ENCODE results near the gene PPRC1. TPM values are rescaled to one million over a fixed set of nuclear protein-coding genes. Genes with fewer than 3 reads are reported as not detected.

Gene PPRC1, protein sequence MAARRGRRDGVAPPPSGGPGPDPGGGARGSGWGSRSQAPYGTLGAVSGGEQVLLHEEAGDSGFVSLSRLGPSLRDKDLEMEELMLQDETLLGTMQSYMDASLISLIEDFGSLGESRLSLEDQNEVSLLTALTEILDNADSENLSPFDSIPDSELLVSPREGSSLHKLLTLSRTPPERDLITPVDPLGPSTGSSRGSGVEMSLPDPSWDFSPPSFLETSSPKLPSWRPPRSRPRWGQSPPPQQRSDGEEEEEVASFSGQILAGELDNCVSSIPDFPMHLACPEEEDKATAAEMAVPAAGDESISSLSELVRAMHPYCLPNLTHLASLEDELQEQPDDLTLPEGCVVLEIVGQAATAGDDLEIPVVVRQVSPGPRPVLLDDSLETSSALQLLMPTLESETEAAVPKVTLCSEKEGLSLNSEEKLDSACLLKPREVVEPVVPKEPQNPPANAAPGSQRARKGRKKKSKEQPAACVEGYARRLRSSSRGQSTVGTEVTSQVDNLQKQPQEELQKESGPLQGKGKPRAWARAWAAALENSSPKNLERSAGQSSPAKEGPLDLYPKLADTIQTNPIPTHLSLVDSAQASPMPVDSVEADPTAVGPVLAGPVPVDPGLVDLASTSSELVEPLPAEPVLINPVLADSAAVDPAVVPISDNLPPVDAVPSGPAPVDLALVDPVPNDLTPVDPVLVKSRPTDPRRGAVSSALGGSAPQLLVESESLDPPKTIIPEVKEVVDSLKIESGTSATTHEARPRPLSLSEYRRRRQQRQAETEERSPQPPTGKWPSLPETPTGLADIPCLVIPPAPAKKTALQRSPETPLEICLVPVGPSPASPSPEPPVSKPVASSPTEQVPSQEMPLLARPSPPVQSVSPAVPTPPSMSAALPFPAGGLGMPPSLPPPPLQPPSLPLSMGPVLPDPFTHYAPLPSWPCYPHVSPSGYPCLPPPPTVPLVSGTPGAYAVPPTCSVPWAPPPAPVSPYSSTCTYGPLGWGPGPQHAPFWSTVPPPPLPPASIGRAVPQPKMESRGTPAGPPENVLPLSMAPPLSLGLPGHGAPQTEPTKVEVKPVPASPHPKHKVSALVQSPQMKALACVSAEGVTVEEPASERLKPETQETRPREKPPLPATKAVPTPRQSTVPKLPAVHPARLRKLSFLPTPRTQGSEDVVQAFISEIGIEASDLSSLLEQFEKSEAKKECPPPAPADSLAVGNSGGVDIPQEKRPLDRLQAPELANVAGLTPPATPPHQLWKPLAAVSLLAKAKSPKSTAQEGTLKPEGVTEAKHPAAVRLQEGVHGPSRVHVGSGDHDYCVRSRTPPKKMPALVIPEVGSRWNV (N-terminal part only)
- 100 to 1,000 TPM; 104 to 111 TPM for total RNA-seq

DNA sequence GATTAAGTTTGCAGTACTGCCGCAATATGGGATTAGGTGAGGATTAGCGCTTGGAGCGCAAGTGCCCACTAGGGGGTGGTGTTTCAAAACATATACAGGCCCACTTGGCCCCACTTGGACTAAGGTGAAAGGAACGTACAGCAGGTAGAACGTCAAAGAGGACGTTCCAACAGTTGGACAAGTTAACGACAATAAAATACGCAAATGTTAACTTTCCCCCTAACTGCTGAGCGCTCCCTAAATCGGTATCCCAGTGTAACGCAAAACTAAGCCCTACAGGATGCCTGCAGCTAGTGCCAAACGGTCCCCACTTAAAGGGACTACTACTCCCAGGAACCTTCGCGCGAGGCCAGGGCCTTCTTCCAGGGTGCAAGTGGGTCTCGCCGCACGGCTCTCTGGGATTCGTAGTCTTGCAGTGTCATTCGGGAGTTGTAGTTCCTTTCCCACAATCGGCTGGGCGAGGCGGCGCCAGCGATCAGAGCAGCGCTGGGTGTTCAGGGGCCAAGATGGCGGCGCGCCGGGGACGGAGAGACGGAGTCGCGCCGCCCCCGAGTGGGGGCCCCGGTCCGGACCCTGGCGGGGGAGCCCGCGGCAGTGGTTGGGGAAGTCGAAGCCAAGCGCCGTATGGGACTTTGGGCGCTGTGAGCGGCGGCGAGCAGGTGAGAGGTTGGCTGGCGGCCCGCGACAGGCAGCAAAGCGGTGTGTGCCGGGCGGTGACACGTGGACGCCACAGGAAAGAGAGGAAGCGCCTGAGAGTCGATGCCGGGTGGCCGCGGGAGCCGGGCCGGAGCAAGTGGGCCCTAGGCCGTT lies at the start of gene PPRC1:
Gene PPRC1 (plus strand): TSS at position 478 of the 810 bp plus-strand sequence. CDS start 29 bp downstream, at position 507.
- no peaks in the 10 kb centered on the region for H3K9me3 Mint-ChIP-seq
- H3K4me3 Mint-ChIP-seq, result peak within 1 kb of the TSS; percentile 100
- H3K4me1 Mint-ChIP-seq, result peaks cover 36% of the 10 kb centered on the region

DNA sequence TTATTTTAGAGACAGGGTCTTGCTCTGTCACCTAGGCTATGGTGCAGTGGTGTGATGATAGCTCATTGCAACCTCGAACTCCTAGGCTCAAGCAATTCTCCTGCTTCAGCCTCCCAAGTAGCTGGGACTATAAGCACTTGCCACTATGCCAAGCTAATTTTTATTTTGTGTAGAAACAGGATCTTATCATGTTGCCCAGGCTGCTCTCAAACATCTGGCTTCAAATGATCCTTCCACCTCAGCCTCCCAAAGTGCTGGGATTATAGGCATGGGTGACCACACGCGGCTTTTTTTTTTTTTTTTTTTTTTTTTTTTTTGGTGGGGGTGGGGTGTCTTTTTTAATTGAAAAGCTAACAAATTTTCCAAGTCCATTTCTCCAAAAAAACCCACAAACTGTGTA lies 49.3 kb upstream of the PPRC1 start:
- H3K9me3 Mint-ChIP-seq, result no peaks in the 10 kb centered on the region
- H3K36me3 Mint-ChIP-seq, result no peaks in the 10 kb centered on the region
- no peaks in the 10 kb centered on the region for H3K27me3 Mint-ChIP-seq
- no peak for DNase-seq
- H3K4me1 Mint-ChIP-seq, result no peaks in the 10 kb centered on the region
- H3K4me3 Mint-ChIP-seq, result no peak overlapping the region
- H3K27ac Mint-ChIP-seq, result no peak overlapping the region

More for the DNA sequence above, at the start of gene PPRC1:
- peak; percentile 97 for DNase-seq
- H3K27ac Mint-ChIP-seq, result peak within 1 kb of the TSS; percentile 99
- H3K36me3 Mint-ChIP-seq, result peaks cover 37% of the 10 kb centered on the region
- H3K27me3 Mint-ChIP-seq, result peaks cover 4% of the 10 kb centered on the region

DNA sequence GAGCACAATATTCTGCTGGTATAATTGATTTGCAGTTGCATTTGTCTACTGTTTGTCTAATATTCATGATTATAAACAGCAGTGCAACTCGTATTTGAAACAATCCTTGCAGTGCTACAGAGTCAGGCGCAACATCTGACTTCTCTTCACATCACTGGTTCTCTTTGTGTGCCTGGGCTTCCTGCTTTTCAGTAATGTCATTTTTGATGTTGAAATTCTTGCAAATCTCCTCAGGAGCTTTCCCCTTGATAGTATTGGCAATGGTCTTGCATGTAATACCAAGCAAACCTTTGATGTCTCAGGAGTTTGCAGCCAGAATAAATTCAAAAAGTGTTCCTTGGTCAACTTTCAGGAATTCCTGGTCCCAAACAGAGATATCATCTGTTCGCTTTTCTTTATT lies 47.5 kb upstream of the PPRC1 start:
- Mint-ChIP-seq H3K4me1 (no peaks in the 10 kb centered on the region), H3K9me3 (no peaks in the 10 kb centered on the region), H3K4me3 (no peak overlapping the region), H3K27me3 (no peaks in the 10 kb centered on the region), H3K27ac (no peak overlapping the region), H3K36me3 (no peaks in the 10 kb centered on the region)
- DNase-seq, result no peak

DNA sequence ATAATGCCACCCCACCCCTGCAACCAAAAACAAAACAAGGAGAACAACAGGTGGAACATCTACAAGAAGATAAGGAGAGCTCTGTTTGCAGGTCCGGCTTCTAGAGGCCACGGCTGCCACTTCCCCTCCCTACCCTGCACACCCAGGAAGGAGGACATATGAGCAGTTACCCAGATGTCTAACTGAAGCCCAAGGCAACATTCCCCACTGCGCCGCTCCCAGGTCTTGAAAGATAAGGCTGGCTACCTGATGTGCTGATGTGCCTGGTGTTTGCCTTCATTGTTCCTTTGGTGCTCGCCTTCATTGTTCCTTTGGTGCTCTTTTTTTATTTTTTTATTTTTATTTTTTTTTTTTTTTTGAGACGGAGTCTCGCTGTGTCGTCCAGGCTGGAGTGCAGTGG lies 46.6 kb upstream of the PPRC1 start:
- H3K9me3 Mint-ChIP-seq, result no peaks in the 10 kb centered on the region
- no peaks in the 10 kb centered on the region for H3K27me3 Mint-ChIP-seq
- H3K27ac Mint-ChIP-seq, result no peak overlapping the region
- H3K4me3 Mint-ChIP-seq, result no peak overlapping the region
- no peak for DNase-seq
- H3K4me1 Mint-ChIP-seq, result no peaks in the 10 kb centered on the region
- no peaks in the 10 kb centered on the region for H3K36me3 Mint-ChIP-seq

DNA sequence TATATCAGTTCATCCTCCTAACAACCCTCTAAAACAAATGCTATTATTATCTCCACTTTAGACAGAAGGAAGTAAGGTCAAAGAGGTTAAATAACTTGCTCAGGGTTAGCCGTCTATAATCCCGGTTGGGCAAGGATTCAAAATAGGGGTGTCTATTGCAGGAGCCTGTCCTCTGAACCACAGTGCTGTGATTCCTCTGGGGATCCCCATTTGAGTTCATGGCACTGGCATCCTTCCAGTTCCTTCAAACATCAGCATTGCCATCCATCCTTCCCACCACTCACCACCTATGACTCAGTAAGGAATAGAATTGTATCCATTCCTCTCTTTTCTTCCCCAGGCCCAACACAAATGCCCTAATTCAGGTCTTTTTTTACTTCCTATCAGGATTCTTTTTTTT lies 42.1 kb upstream of the PPRC1 start:
- no peak for DNase-seq
- Mint-ChIP-seq H3K9me3 (no peaks in the 10 kb centered on the region), H3K27me3 (no peaks in the 10 kb centered on the region), H3K27ac (no peak overlapping the region), H3K4me3 (no peak overlapping the region), H3K4me1 (no peaks in the 10 kb centered on the region), H3K36me3 (peaks cover 2% of the 10 kb centered on the region)

DNA sequence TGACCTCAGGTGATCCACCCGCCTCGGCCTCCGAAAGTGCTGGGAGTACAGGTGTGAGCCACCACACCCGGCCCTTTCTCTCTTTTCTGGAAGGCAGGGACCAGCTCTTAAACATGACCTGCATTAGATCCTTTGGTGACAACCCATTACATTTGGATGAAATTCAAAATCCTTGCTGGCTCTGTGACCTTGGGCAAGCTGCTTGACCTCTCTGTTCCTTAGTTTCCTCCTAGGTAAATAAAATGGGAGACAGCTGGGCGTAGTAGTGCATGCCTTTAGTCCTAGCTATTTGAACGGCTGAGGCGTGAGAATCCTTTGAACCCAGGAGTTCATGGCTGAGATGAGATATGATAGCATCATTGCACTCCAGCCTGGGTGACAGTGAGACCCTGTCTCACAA lies 36.4 kb upstream of the PPRC1 start:
- no peaks in the 10 kb centered on the region for H3K27me3 Mint-ChIP-seq
- no peaks in the 10 kb centered on the region for H3K4me1 Mint-ChIP-seq
- DNase-seq, result no peak
- H3K36me3 Mint-ChIP-seq, result peaks cover 6% of the 10 kb centered on the region
- H3K4me3 Mint-ChIP-seq, result no peak overlapping the region
- H3K9me3 Mint-ChIP-seq, result no peaks in the 10 kb centered on the region
- no peak overlapping the region for H3K27ac Mint-ChIP-seq

DNA sequence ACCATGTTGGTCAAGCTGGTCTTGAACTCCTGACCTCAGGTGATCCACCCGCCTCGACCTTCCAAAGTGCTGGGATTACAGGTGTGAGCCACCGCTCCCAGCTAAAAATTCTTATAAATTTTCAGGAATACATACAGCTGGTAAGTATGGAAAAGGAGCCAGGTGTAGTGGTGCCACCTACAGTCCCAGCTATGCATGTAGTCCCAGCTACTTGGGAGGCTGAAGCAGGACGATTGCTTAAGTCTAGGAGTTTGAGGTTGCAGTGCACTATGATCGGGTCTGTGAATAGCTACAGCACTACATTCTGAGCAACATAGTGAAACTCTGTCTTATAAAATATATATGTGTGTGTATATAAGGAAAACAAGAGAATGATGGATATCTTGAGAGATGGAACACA lies 31.7 kb upstream of the PPRC1 start:
- H3K27me3 Mint-ChIP-seq, result no peaks in the 10 kb centered on the region
- H3K27ac Mint-ChIP-seq, result no peak overlapping the region
- H3K9me3 Mint-ChIP-seq, result no peaks in the 10 kb centered on the region
- no peak overlapping the region for H3K4me3 Mint-ChIP-seq
- H3K36me3 Mint-ChIP-seq, result peaks cover 7% of the 10 kb centered on the region
- DNase-seq, result no peak
- peaks cover 10% of the 10 kb centered on the region for H3K4me1 Mint-ChIP-seq

DNA sequence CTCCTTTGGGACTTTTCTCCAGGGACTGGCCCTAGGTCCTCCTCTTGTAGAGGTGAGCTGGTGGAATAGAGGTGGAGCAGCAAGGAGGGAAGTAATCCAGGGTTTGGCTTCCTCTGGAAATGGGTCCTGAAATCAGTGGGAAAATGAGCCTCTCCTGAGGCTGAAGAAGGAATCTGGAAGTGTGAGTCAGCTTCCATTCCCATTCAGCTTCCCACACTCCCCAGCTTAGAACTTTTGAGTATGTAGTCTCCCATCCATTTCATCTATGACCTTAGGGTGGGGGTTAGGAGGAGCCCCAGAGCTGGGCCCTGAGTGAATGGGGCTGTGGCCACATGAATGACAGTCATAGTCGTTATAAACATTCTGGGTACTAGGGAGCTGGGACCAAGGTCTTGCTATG lies 30.4 kb upstream of the PPRC1 start:
- H3K4me1 Mint-ChIP-seq, result peaks cover 10% of the 10 kb centered on the region
- no peak overlapping the region for H3K27ac Mint-ChIP-seq
- no peaks in the 10 kb centered on the region for H3K9me3 Mint-ChIP-seq
- no peak overlapping the region for H3K4me3 Mint-ChIP-seq
- H3K36me3 Mint-ChIP-seq, result peaks cover 3% of the 10 kb centered on the region
- H3K27me3 Mint-ChIP-seq, result no peaks in the 10 kb centered on the region
- no peak for DNase-seq

DNA sequence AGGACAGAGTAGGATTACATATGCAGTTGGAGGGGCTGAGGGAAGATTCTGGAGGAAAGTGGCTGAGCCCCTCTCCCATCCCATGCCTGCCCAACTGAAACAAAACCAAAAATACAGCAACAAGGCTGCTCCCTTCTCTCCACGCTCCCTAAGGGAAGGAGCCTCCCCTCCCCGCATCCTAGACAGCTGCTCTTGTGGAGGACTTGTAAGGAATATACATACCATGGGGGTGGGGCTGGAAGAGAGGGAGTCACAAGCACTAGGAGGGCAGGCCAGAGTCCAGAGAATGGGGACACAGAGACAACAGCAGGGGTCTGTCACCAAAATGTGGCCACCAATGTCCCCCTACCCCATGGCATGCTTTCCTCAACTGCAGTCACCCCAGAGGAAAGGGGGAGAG lies 25.8 kb upstream of the PPRC1 start:
- no peak overlapping the region for H3K27ac Mint-ChIP-seq
- no peaks in the 10 kb centered on the region for H3K9me3 Mint-ChIP-seq
- H3K27me3 Mint-ChIP-seq, result no peaks in the 10 kb centered on the region
- H3K36me3 Mint-ChIP-seq, result peaks cover 20% of the 10 kb centered on the region
- H3K4me3 Mint-ChIP-seq, result no peak overlapping the region
- H3K4me1 Mint-ChIP-seq, result peaks cover 14% of the 10 kb centered on the region
- no peak for DNase-seq

DNA sequence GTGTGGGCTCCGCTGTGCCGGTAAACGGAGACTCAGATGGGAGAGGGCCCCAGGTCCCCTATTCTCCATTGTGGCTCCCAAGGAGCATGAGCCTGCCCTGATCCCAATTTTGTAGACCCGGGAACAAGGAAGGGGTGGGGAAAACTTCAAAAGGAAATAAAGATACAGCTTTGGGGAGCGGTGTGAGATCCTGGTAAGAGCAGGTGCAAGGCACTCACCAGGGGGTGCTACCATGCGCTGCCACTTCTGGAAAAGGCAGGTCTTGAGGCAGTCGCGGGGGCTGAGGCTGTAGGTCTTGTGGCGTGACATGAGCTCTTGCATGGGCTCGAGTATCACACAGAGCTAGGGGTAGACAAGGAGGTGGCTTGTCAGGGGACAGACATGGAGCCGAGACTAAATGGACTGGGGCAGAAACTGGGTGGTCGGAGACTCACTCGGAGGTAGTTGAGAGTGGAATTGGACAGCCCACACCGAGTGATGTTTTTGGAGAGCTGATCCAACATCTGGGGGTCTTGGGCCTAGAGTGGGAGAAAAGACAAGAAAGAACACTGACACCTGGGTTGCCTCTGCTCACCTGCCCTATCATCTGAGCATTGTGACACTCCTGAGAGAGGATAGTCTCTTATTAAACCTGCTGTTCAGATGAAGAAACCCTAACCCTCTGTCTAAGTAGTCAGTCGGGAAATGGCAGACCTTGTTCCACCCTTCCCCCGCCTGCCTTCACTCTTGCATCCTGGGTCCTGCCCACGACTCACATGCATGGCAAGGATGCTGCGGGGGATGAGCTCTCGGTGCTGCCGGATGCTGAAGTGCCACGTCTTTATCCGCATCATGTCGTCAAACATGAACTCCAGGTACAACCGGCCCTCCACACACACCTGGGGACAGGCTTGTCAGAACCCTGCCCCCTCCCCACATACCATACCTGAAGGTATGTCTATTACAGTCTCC lies 23.4 kb upstream of the PPRC1 start:
- H3K4me3 Mint-ChIP-seq, result no peak overlapping the region
- H3K9me3 Mint-ChIP-seq, result no peaks in the 10 kb centered on the region
- H3K27ac Mint-ChIP-seq, result no peak overlapping the region
- peaks cover 29% of the 10 kb centered on the region for H3K36me3 Mint-ChIP-seq
- peaks cover 26% of the 10 kb centered on the region for H3K4me1 Mint-ChIP-seq
- no peak for DNase-seq
- H3K27me3 Mint-ChIP-seq, result no peaks in the 10 kb centered on the region

DNA sequence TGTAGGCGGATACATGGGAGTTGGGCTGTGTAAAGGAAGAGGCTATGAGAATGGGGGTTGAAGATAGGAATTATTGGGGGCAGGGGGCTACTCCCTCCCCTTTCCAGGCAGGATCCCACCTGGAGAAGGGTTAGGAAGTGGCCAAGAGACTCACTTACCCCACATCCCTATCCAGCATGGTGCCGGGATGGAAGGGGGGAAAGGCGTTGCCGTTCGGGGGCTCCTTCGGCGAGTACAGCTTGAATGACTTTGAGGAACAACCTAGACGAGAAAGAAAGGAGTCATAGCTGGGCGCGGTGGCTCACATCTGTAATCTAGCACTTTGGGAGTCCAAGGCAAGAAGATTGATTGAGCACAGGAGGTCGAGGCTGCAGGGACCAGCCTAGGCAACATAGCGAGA lies 21.6 kb upstream of the PPRC1 start:
- Mint-ChIP-seq H3K36me3 (peaks cover 27% of the 10 kb centered on the region), H3K27ac (no peak overlapping the region), H3K27me3 (no peaks in the 10 kb centered on the region), H3K4me3 (no peak overlapping the region), H3K4me1 (peaks cover 31% of the 10 kb centered on the region), H3K9me3 (no peaks in the 10 kb centered on the region)
- no peak for DNase-seq

DNA sequence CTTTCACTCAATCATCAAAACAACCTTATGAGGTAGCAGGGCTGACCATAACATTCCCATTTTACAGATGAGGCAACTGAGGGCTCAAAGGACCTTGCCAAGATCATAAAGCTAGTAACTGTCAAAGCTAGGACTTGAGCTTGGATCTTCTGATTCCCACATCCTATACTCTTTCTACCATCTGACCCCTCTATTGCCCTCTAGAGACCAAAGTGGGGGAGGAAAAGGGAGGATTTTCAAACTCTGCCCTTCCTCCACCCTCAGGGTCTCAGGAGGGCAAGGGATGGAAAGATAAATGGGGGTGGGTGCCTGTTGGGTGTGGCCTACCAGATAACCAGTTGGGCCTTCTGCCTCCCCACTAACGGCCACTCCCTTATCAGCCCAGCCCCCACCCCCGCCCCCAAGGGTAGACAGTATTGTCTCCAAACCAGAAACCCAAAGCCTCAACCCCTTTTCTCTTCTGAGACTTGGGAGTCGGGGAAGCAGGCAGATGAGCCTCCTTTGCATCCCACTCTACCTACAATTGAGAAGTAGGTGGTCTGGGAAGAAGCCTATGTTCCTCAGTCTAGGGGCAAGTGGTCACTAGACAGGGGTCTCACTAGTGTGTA lies 20.5 kb upstream of the PPRC1 start:
- Mint-ChIP-seq H3K4me3 (peak overlapping the region; percentile 84), H3K27me3 (no peaks in the 10 kb centered on the region), H3K4me1 (peaks cover 40% of the 10 kb centered on the region), H3K27ac (no peak overlapping the region), H3K36me3 (peaks cover 27% of the 10 kb centered on the region), H3K9me3 (no peaks in the 10 kb centered on the region)
- DNase-seq, result no peak
